GM12878 (cell line): Measurements from ENCODE around the gene VSTM4. TPM values are rescaled to one million over a fixed set of nuclear protein-coding genes. Genes with fewer than 3 reads are reported as not detected.

Experiments used
- ATAC-seq: fragments of 200-7000 bp; cut with Tn5 transposase; 3 replicates; pipeline ENCODE4 v1.9.1; 2020; ENCODE audit warnings: mild to moderate bottlenecking, moderate library complexity
- BruUV-seq: library from RNA; stranded (reverse); fragments of 400-500 nt; replicated peaks from 2 replicates; lab custom pipeline; 2021; lab: Mats Ljungman, UMichigan
- CTCF ChIA-PET: fragments of 300-600 bp; sonication (Branson Sonifier 250); formaldehyde crosslinking; extraction: SDS; loops from one replicate; lab custom pipeline; 2021; ENCODE audit warnings: inconsistent platforms; lab: Yijun Ruan, JAX
- POLR2A ChIA-PET: fragments of 350-600 bp; formaldehyde crosslinking; extraction: SDS; loops from one replicate; lab custom pipeline; 2021; ENCODE audit warnings: inconsistent platforms; lab: Charles Lee
- RAD21 ChIA-PET: fragments of 300-600 bp; sonication (Branson Sonifier 250); formaldehyde crosslinking; loops from one replicate; lab custom pipeline; 2023; ENCODE audit warnings: antibody characterized with exemption; ENCODE audit not compliant: unreplicated experiment; lab: Charles Lee
- SMC1A ChIA-PET: fragments of 300-600 bp; sonication (Branson Sonifier 250); formaldehyde crosslinking; loops from one replicate; lab custom pipeline; 2023; ENCODE audit not compliant: unreplicated experiment, uncharacterized antibody; lab: Charles Lee
- DNase-seq: peaks from one replicate; pipeline ENCODE4 v3.0.0-alpha.2; 2011; ENCODE audit warnings: low read depth, low spot score
- FAIRE-seq: peaks from 3 replicates; lab custom pipeline; 2011; peaks lifted over from hg19 to GRCh38; lab: Jason Lieb, UNC
- H2AFZ ChIP-seq: 2 replicates; pipeline ENCODE4 v1.6.0; 2011; ENCODE audit warnings: low read depth, low read length, control low read depth; ENCODE audit not compliant: control insufficient read depth
- H3K27ac ChIP-seq: 2 replicates; pipeline ENCODE4 v1.5.1; 2011; ENCODE audit warnings: control low read depth; ENCODE audit not compliant: control insufficient read depth, insufficient read depth
- H3K27me3 ChIP-seq, 2 experiments: replicated peaks in 1 of 2; 2 replicates each; pipeline versions ENCODE4 v1.6.0 to v1.6.1; 2011; ENCODE audit warnings: low read length in 1 of 2; ENCODE audit not compliant: control insufficient read depth in 2 of 2, insufficient read depth in 2 of 2
- H3K36me3 ChIP-seq, 2 experiments: 2 replicates each; pipeline ENCODE4 v1.5.1; 2011; ENCODE audit warnings: low read length in 1 of 2; ENCODE audit not compliant: control insufficient read depth in 2 of 2, insufficient read depth in 2 of 2
- H3K4me1 ChIP-seq: 2 replicates; pipeline ENCODE4 v1.6.1; 2011; ENCODE audit warnings: mild to moderate bottlenecking, low read length, moderate library complexity, mixed read lengths; ENCODE audit not compliant: control insufficient read depth, insufficient read depth
- H3K4me2 ChIP-seq: 2 replicates; pipeline ENCODE4 v1.6.0; 2011; ENCODE audit warnings: control low read depth; ENCODE audit not compliant: control insufficient read depth, insufficient read depth
- H3K4me3 ChIP-seq: fragments of 200-600 bp; sonication (generic); 2 replicates; pipeline ENCODE4 v1.5.1; 2016
- H3K79me2 ChIP-seq: 2 replicates; pipeline ENCODE4 v1.6.0; 2011; ENCODE audit warnings: low read length; ENCODE audit not compliant: control insufficient read depth, insufficient read depth
- H3K9ac ChIP-seq: 2 replicates; pipeline ENCODE4 v1.8.0; 2011; ENCODE audit warnings: low read length, control low read depth, mixed read lengths; ENCODE audit not compliant: control insufficient read depth, insufficient read depth
- H3K9me3 ChIP-seq: replicated peaks from 3 replicates; pipeline ENCODE4 v1.5.1; 2011; ENCODE audit warnings: mild to moderate bottlenecking, low read length; ENCODE audit not compliant: control insufficient read depth, insufficient read depth
- H4K20me1 ChIP-seq: 2 replicates; pipeline ENCODE4 v1.6.0; 2011; ENCODE audit not compliant: control insufficient read depth, insufficient read depth
- FOS ChIP-seq: IDR thresholded peaks from 3 replicates; pipeline ENCODE4 v1.6.1; 2011; ENCODE audit warnings: borderline replicate concordance; ENCODE audit not compliant: insufficient read length; ENCODE audit errors: extremely low read depth
- ZNF384 ChIP-seq: IDR thresholded peaks from 2 replicates; pipeline ENCODE4 v1.6.1; 2012; ENCODE audit warnings: low read depth, mild to moderate bottlenecking, low read length, improper control_type of control experiment, borderline replicate concordance
- WGBS: methylation state at CpG from one replicate; pipeline ENCODE4 v1.1.6; 2016; ENCODE audit warnings: low lambda C conversion rate; ENCODE audit not compliant: insufficient replicate concordance, insufficient coverage; ENCODE audit errors: missing lambda C conversion rate; 5-methylcytosine and 5-hydroxymethylcytosine counted together
- in situ Hi-C: fragments of 300-500 bp; cut with MboI; formaldehyde crosslinking; loops from 9 replicates; pipeline ENCODE4 v1.14.3; 2018; ENCODE audit warnings: mixed read lengths
- intact Hi-C: fragments of 100-400 bp; cut with micrococcal nuclease; formaldehyde crosslinking; loops from one replicate; pipeline ENCODE4 v1.14.2; 2022; ENCODE audit not compliant: unreplicated experiment
- polyA plus RNA-seq, 11 experiments: library from polyadenylated mRNA; depleted of rRNA in 4 of 11; unstranded in 6 of 11; stranded (reverse) in 5 of 11; fragments of >200 nt; fragmentation: Nextera tagmentation in 4 of 11; fragmentation: Illumina TruSeq in 1 of 11; extraction: Ambion mirVana in 4 of 11; extraction: Trizol in 1 of 11; gene quantifications; 1 replicate in 1 of 11; 2 replicates in 10 of 11; pipeline versions ENCODE4 v1.2.1 to v1.2.3, GENCODE V29; 2011 to 2016; ENCODE audit warnings: inconsistent platforms in 2 of 11, missing spikeins in 2 of 11, low read depth in 1 of 11
- total RNA-seq, 4 experiments: library from RNA; depleted of rRNA in 3 of 4; stranded (reverse); fragments of >200 nt in 3 of 4; fragmentation: Illumina TruSeq in 1 of 4; extraction: Trizol in 1 of 4; gene quantifications; 2 replicates each; pipeline versions ENCODE4 v1.2.1 to v1.2.3, GENCODE V29; 2013 to 2021

The VSTM4 gene
- total and polyA plus RNA-seq, 10 of the 15 experiments (the other 5 are each of a cell fraction or from before 2014, with no cell fraction given), result 0.01 to 0.14 (median 0.02) TPM; not detected in 7

DNA sequence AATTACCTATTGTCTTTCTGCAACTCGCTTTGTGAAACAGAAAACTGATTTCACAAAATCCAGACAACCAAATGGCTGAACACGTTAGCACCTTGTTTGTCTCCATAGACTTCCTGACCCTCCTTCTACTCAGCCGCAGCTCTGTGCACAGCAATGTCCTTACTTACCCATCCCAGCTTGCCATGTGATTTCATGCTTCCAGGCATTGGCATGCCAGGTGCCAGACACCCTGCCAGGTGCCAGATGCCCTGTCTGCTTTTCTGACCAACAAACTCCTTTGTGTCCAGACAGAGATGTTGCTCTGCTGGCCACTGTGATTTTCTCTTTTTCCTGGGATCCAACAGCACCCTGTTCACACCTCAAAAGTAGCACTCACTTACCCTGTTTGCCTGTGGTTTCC, 34.6 kb upstream of the VSTM4 start:
- Histone ChIP-seq H3K4me1 (no peaks in the 10 kb centered on the region), H3K9ac (no peak overlapping the region), H3K4me3 (no peak overlapping the region), H3K9me3 (no peaks in the 10 kb centered on the region; the same call in 2 of the 3 replicates), H3K4me2 (no peak overlapping the region), H3K27me3 (no peaks in the 10 kb centered on the region), H2AFZ (no peak overlapping the region), H3K36me3 (no peaks in the 10 kb centered on the region), H3K27ac (no peak overlapping the region), H4K20me1 (no peaks in the 10 kb centered on the region), H3K79me2 (no peaks in the 10 kb centered on the region)
- 33% methylated on average over 3 of the region's 3 CpGs for WGBS
- DNase-seq (no peak), FAIRE-seq (no peak), ATAC-seq (no peak)
- SMC1A ChIA-PET, result interaction anchor here (2.0 kb wide), 1 partner anchor 11 kb away, joined by 7 read pairs; no protein-coding TSS in a partner anchor
- intact Hi-C loops, result no loop called here
- in situ Hi-C loops, result no loop called here
- RAD21 ChIA-PET, result no interaction called here
- POLR2A ChIA-PET, result no interaction called here
- no peak for TF ChIP-seq FOS
- CTCF ChIA-PET, result no interaction called here
- BruUV-seq, result no TSS peak

DNA sequence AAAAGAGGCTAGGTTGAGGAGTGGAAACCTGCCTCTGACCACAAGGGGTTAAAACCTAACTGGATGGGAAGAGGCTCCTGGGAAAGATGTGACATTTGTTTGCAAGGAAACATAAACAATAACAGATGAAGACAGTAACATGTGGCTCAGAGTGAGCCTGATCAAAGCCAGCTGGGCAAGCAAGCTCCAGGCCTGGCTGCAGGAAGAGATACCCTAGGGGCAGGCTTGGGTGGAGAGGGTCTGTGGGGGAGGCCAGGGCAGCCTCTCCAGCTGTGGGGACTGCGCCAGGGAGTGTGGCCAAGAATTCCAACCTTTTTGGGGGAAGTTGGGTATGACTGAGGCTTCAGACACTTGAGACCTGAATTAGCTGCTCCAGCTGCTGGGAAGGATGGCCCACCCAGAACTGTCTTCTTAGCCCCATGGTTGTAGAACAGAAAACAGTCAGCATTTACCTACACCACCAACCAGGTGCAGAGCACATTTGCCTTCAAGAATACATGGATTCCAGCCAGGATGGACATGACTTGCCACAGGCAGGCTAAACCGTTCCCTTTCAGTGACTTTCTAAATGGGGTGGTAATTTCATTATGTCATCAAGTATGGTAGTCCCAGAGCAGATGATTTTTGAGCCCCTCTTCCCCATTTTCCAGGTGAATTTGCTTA, 28.9 kb upstream of the VSTM4 start:
- RAD21 ChIA-PET, result interaction anchor here (0.8 kb wide), 1 partner anchor 49 kb away, joined by 3 read pairs; no protein-coding TSS in a partner anchor

More for the DNA sequence above, 28.9 kb upstream of the VSTM4 start:
- H3K4me2 ChIP-seq, result no peak overlapping the region
- H3K9ac ChIP-seq, result no peak overlapping the region
- no peaks in the 10 kb centered on the region for H3K79me2 ChIP-seq
- CTCF ChIA-PET, result interaction anchor here (1.3 to 1.7 kb wide), 2 partner anchors 12 to 20 kb away, joined by 3 read pairs; no protein-coding TSS in a partner anchor
- H3K27me3 ChIP-seq, result no peaks in the 10 kb centered on the region
- WGBS, result 44% methylated on average over 2 of the region's 2 CpGs
- POLR2A ChIA-PET, result no interaction called here
- no peaks in the 10 kb centered on the region for H4K20me1 ChIP-seq
- DNase-seq, result no peak
- in situ Hi-C loops (no loop called here), intact Hi-C loops (no loop called here)
- H3K9me3 ChIP-seq, result no peaks in the 10 kb centered on the region; the same call in 2 of the 3 replicates
- no peak for FAIRE-seq
- SMC1A ChIA-PET, result no interaction called here
- H3K4me1 ChIP-seq, result no peaks in the 10 kb centered on the region
- no peak overlapping the region for H2AFZ ChIP-seq
- no peak for ATAC-seq
- BruUV-seq, result no TSS peak
- TF ChIP-seq ZNF384, result no peak
- H3K4me3 ChIP-seq, result no peak overlapping the region
- no peak overlapping the region for H3K27ac ChIP-seq
- H3K36me3 ChIP-seq, result no peaks in the 10 kb centered on the region
